CD14-positive monocyte (primary cell): Measurements from ENCODE around the gene SLC12A6. TPM values are rescaled to one million over a fixed set of nuclear protein-coding genes. Genes with fewer than 3 reads are reported as not detected.

Experiments used
- DNase-seq, 3 donors: peaks; one replicate each; pipeline ENCODE4 v3.0.0-alpha.2; 2011 to 2022
- H2AFZ ChIP-seq: 2 replicates; pipeline ENCODE4 v1.6.0; 2012; ENCODE audit warnings: mild to moderate bottlenecking, low read depth, low read length, inconsistent platforms; ENCODE audit not compliant: insufficient read depth, poor library complexity, severe bottlenecking
- H3K27ac ChIP-seq, 2 donors: 1 replicate in 1 of 2; 2 replicates in 1 of 2; pipeline ENCODE4 v1.5.1; 2012 to 2013; ENCODE audit warnings: low read length in 2 of 2, control low read depth in 1 of 2, inconsistent platforms in 1 of 2, low read depth in 1 of 2, mild to moderate bottlenecking in 1 of 2
- H3K27me3 ChIP-seq, 2 donors: one replicate each; pipeline versions ENCODE4 v1.6.0 to v1.6.1; 2011 to 2013; ENCODE audit warnings: low read length in 2 of 2; ENCODE audit not compliant: control insufficient read depth in 2 of 2, insufficient read depth in 2 of 2
- H3K36me3 ChIP-seq, 2 donors: replicated peaks in 1 of 2; 1 replicate in 1 of 2; 2 replicates in 1 of 2; pipeline versions ENCODE4 v1.5.1 to v1.6.1; 2012 to 2013; ENCODE audit warnings: low read length in 2 of 2, control low read depth in 1 of 2, inconsistent platforms in 1 of 2, mild to moderate bottlenecking in 1 of 2; ENCODE audit not compliant: insufficient read depth in 2 of 2, control insufficient read depth in 1 of 2
- H3K4me1 ChIP-seq, 2 donors: 1 replicate in 1 of 2; 2 replicates in 1 of 2; pipeline versions ENCODE4 v1.5.1 to v1.6.1; 2012 to 2013; ENCODE audit warnings: low read length in 2 of 2, control low read depth in 1 of 2, inconsistent platforms in 1 of 2, mild to moderate bottlenecking in 1 of 2, moderate library complexity in 1 of 2; ENCODE audit not compliant: insufficient read depth in 2 of 2, control insufficient read depth in 1 of 2
- H3K4me2 ChIP-seq: replicated peaks from 2 replicates; pipeline ENCODE3; 2012; ENCODE audit warnings: low read length, moderate library complexity, mild to moderate bottlenecking; ENCODE audit not compliant: poor library complexity, severe bottlenecking; ENCODE audit errors: extremely low read depth
- H3K4me3 ChIP-seq, 3 experiments: fragments of 200-600 bp in 1 of 3; sonication (generic) in 1 of 3; replicated peaks in 1 of 3; 1 replicate in 2 of 3; 2 replicates in 1 of 3; pipeline ENCODE4 v1.5.1; 2011 to 2013; ENCODE audit warnings: low read length in 3 of 3, mild to moderate bottlenecking in 3 of 3, control low read depth in 2 of 3, low read depth in 2 of 3, inconsistent platforms in 1 of 3, moderate library complexity in 1 of 3
- H3K79me2 ChIP-seq: 2 replicates; pipeline ENCODE4 v1.6.0; 2012; ENCODE audit warnings: mild to moderate bottlenecking, control low read depth, inconsistent platforms, low read length, moderate library complexity; ENCODE audit not compliant: insufficient read depth
- H3K9ac ChIP-seq: 2 replicates; pipeline ENCODE4 v1.6.0; 2017; ENCODE audit warnings: low read length, mild to moderate bottlenecking; ENCODE audit not compliant: insufficient read depth, poor library complexity, severe bottlenecking
- H3K9me3 ChIP-seq, 2 donors: replicated peaks in 1 of 2; 1 replicate in 1 of 2; 2 replicates in 1 of 2; pipeline versions ENCODE4 v1.5.1 to v1.6.1; 2012 to 2013; ENCODE audit warnings: low read length in 2 of 2, control low read depth in 1 of 2; ENCODE audit not compliant: control insufficient read depth in 1 of 2, insufficient read depth in 1 of 2
- H4K20me1 ChIP-seq: 2 replicates; pipeline ENCODE4 v1.6.0; 2012; ENCODE audit warnings: mild to moderate bottlenecking, low read length, control low read depth, moderate library complexity; ENCODE audit not compliant: insufficient read depth
- H3K27ac Mint-ChIP-seq, 7 donors: one replicate each; pipeline ENCODE4 v1.8.0; 2020; ENCODE audit warnings: mild to moderate bottlenecking in 7 of 7, mixed read lengths in 7 of 7, moderate library complexity in 6 of 7, inconsistent platforms in 2 of 7
- H3K27me3 Mint-ChIP-seq, 3 donors: one replicate each; pipeline ENCODE4 v1.8.0; 2021 to 2022; ENCODE audit warnings: low read depth in 3 of 3, mild to moderate bottlenecking in 3 of 3, mixed read lengths in 3 of 3, moderate library complexity in 3 of 3, inconsistent platforms in 1 of 3
- H3K36me3 Mint-ChIP-seq, 2 donors: one replicate each; pipeline ENCODE4 v1.8.0; 2020; ENCODE audit warnings: mixed read lengths in 2 of 2, inconsistent platforms in 1 of 2, mild to moderate bottlenecking in 1 of 2
- H3K4me1 Mint-ChIP-seq: one replicate; pipeline ENCODE4 v1.8.0; 2020; ENCODE audit warnings: mild to moderate bottlenecking, mixed read lengths
- H3K4me3 Mint-ChIP-seq, 2 donors: one replicate each; pipeline ENCODE4 v1.8.0; 2020; ENCODE audit warnings: mild to moderate bottlenecking in 2 of 2, mixed read lengths in 2 of 2, moderate library complexity in 1 of 2
- H3K9me3 Mint-ChIP-seq, 7 donors: one replicate each; pipeline ENCODE4 v1.8.0; 2020 to 2022; ENCODE audit warnings: mixed read lengths in 7 of 7, mild to moderate bottlenecking in 6 of 7, moderate library complexity in 6 of 7, inconsistent platforms in 2 of 7
- WGBS: methylation state at CpG from one replicate; pipeline ENCODE4 v1.1.5; 2013; ENCODE audit warnings: missing lambda C conversion rate; ENCODE audit not compliant: insufficient coverage; 5-methylcytosine and 5-hydroxymethylcytosine counted together
- intact Hi-C, 2 donors: fragments of 100-400 bp; cut with micrococcal nuclease; formaldehyde crosslinking; loops; one replicate each; pipeline versions ENCODE4 v1.15.0 to v1.15.1; 2023
- polyA plus RNA-seq, 3 donors: library from polyadenylated mRNA; depleted of rRNA in 1 of 3; unstranded in 2 of 3; stranded (reverse) in 1 of 3; fragments of 300-500 nt in 2 of 3; fragments of >200 nt in 1 of 3; fragmentation: Illumina TruSeq in 2 of 3; gene quantifications; 1 replicate in 2 of 3; 2 replicates in 1 of 3; pipeline ENCODE4 v1.2.3, GENCODE V29; 2012 to 2021
- TF ChIP-seq, protein P1 (sequence below): fragments of 200-600 bp; IDR thresholded peaks from one replicate; pipeline ENCODE4 v1.8.0; 2022; ENCODE audit warnings: antibody characterized with exemption, mild to moderate bottlenecking

The SLC12A6 gene
- polyA plus RNA-seq, 3 donors, result 5.4 to 80.0 (median 8.0) TPM

DNA sequence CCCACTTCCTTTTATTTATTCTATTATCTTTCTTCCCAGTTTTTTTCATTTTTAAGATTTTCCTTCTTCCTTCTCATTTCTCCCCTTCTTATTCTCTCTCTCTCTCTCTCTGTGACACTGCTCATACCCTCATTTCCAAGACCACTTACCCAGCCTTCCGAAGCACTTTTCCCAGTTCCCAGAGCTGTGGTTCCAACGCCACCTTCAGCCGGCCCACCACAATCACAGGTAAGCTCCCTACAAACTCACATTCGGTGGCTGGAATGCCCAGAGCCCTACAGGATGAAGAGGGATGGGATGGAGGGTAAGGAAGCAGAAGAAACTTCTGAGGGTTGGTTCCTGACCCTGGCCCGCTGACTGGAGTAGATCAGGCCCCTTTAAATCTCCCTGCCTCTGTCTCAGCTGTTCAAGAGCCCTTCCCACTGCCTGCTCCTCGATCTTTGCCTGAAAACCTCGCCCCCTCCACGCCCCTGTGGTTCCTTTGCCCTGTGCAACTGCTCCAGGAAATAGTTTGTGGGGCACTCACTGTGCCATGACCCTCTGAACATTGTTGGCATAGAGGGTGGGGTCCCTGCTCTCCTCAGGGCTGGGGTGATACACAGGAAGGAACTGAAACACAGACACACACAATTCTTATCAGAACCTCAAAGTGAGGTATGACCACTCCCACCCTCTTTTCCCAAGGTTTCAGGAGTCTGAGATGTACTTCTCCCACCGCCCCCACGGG, 24.6 kb upstream of the SLC12A6 start:
- H3K36me3 Mint-ChIP-seq, result peaks cover 26 to 42% of the 10 kb centered on the region in 2 donors
- intact Hi-C loops, result loop anchor here (10.0 kb wide), 3 partner anchors 77 to 223 kb away; partner anchors contain the start of gene GOLGA8B (in 1 of the 2)

DNA sequence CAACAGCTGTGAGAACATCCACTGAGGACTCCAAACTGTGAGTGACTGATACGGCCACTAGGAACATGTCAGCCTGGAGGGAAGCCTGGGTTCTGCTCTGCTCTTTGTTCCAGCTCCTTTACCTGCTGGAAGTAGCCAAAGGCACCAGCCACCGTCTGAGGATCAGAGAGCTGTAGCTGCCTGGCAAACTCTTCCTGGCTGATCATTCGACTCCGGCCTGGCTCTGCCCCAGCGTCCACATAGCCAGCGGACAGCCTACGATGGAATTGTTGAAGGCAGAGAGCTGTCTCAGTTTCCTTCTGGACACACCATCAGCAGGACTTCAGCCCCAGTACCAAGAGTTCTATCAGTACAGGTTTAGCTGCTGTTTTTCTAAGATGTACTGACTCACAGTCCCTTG, 23.7 kb upstream of the SLC12A6 start:
- no peaks in the 10 kb centered on the region for H3K27me3 ChIP-seq
- H3K9me3 ChIP-seq, result no peaks in the 10 kb centered on the region
- no peak overlapping the region for H3K4me3 ChIP-seq
- no peak overlapping the region for H3K27ac ChIP-seq
- no peak overlapping the region for H3K4me3 Mint-ChIP-seq
- H3K4me2 ChIP-seq, result no peak overlapping the region
- H3K27me3 Mint-ChIP-seq, result peaks cover 0 to 4% (median 2%) of the 10 kb centered on the region in 3 donors
- H3K9ac ChIP-seq, result no peak overlapping the region
- TF ChIP-seq, protein P1, sequence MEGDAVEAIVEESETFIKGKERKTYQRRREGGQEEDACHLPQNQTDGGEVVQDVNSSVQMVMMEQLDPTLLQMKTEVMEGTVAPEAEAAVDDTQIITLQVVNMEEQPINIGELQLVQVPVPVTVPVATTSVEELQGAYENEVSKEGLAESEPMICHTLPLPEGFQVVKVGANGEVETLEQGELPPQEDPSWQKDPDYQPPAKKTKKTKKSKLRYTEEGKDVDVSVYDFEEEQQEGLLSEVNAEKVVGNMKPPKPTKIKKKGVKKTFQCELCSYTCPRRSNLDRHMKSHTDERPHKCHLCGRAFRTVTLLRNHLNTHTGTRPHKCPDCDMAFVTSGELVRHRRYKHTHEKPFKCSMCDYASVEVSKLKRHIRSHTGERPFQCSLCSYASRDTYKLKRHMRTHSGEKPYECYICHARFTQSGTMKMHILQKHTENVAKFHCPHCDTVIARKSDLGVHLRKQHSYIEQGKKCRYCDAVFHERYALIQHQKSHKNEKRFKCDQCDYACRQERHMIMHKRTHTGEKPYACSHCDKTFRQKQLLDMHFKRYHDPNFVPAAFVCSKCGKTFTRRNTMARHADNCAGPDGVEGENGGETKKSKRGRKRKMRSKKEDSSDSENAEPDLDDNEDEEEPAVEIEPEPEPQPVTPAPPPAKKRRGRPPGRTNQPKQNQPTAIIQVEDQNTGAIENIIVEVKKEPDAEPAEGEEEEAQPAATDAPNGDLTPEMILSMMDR, result no peak
- 88% methylated on average over 7 of the region's 7 CpGs for WGBS
- no peak overlapping the region for H3K27ac Mint-ChIP-seq
- intact Hi-C loops, result loop anchor here (10.0 kb wide), 3 partner anchors 76 to 224 kb away; partner anchors contain the start of gene GOLGA8B (in 1 of the 2)
- DNase-seq, result no peak
- peaks cover 13 to 61% of the 10 kb centered on the region in 2 donors for H3K36me3 ChIP-seq
- no peaks in the 10 kb centered on the region for H3K9me3 Mint-ChIP-seq
- H2AFZ ChIP-seq, result no peak overlapping the region
- peaks cover 3% of the 10 kb centered on the region for H3K79me2 ChIP-seq
- peaks cover 14% of the 10 kb centered on the region for H3K4me1 Mint-ChIP-seq
- peaks cover 11% of the 10 kb centered on the region in 2 donors for H3K4me1 ChIP-seq
- H3K36me3 Mint-ChIP-seq, result peaks cover 26 to 42% of the 10 kb centered on the region in 2 donors
- H4K20me1 ChIP-seq, result no peaks in the 10 kb centered on the region

More for the DNA sequence above, 24.6 kb upstream of the SLC12A6 start:
- Mint-ChIP-seq H3K27ac (peak overlapping the region in 3 of 7 donors; percentile 3 to 58 (median 21)), H3K4me1 (peaks cover 18% of the 10 kb centered on the region), H3K27me3 (peaks cover 0 to 4% (median 2%) of the 10 kb centered on the region in 3 donors), H3K9me3 (peaks cover 0 to 2% (median 0%) of the 10 kb centered on the region in 7 donors), H3K4me3 (no peak overlapping the region)
- Histone ChIP-seq H3K27ac (no peak overlapping the region), H3K27me3 (no peaks in the 10 kb centered on the region), H3K79me2 (peaks cover 3% of the 10 kb centered on the region), H3K4me2 (no peak overlapping the region), H3K36me3 (peaks cover 13 to 56% of the 10 kb centered on the region in 2 donors), H2AFZ (no peak overlapping the region), H3K4me3 (no peak overlapping the region), H4K20me1 (no peaks in the 10 kb centered on the region), H3K4me1 (peaks cover 11 to 13% of the 10 kb centered on the region in 2 donors), H3K9me3 (no peaks in the 10 kb centered on the region), H3K9ac (no peak overlapping the region)
- WGBS, result 90% methylated on average over 2 of the region's 10 CpGs
- TF ChIP-seq, protein P1, result no peak
- no peak for DNase-seq
